HEK293 (cell line): ENCODE measurements around the gene CPM.

ENCODE experiments used
- KLF8 ChIP-seq: fragments of 450-650 bp; formaldehyde crosslinking; IDR thresholded peaks from 2 replicates; pipeline ENCODE4 v1.5.1; 2016; ENCODE audit warnings: missing biosample characterization, missing genetic modification characterization
- MEIS1 ChIP-seq: sonication (generic); formaldehyde crosslinking; IDR thresholded peaks from 2 replicates; pipeline ENCODE4 v1.8.1; 2022; ENCODE audit warnings: missing genetic modification reagents, mild to moderate bottlenecking, borderline replicate concordance
- OSR2 ChIP-seq: fragments of 450-650 bp; formaldehyde crosslinking; IDR thresholded peaks from 2 replicates; pipeline ENCODE4 v1.5.1; 2016; ENCODE audit warnings: missing biosample characterization, missing genetic modification characterization
- PATZ1 ChIP-seq: fragments of 450-650 bp; formaldehyde crosslinking; IDR thresholded peaks from 2 replicates; pipeline ENCODE4 v1.5.1; 2016; ENCODE audit warnings: missing biosample characterization, missing genetic modification characterization
- REPIN1 ChIP-seq: fragments of 450-650 bp; formaldehyde crosslinking; IDR thresholded peaks from 2 replicates; pipeline ENCODE4 v1.5.1; 2017; ENCODE audit warnings: missing biosample characterization, missing genetic modification characterization, low read depth
- TCF7L2 ChIP-seq: IDR thresholded peaks from 2 replicates; pipeline ENCODE4 v1.6.1; 2011; ENCODE audit warnings: low read depth, mild to moderate bottlenecking, inconsistent platforms, low read length, moderate library complexity, borderline replicate concordance
- TRIM28 ChIP-seq: IDR thresholded peaks from 2 replicates; pipeline ENCODE4 v1.6.1; 2011; ENCODE audit warnings: low read length, control low read depth, borderline replicate concordance
- WT1 ChIP-seq: fragments of 450-650 bp; formaldehyde crosslinking; IDR thresholded peaks from 2 replicates; pipeline ENCODE4 v1.5.1; 2016; ENCODE audit warnings: missing biosample characterization, missing genetic modification characterization
- ZBTB1 ChIP-seq: fragments of 450-650 bp; formaldehyde crosslinking; IDR thresholded peaks from 2 replicates; pipeline ENCODE4 v1.5.1; 2016; ENCODE audit warnings: missing biosample characterization, missing genetic modification characterization
- ZBTB6 ChIP-seq: fragments of 450-650 bp; formaldehyde crosslinking; IDR thresholded peaks from 2 replicates; pipeline ENCODE4 v1.5.1; 2017; ENCODE audit warnings: missing biosample characterization, missing genetic modification characterization
- ZBTB7A ChIP-seq: fragments of 450-650 bp; formaldehyde crosslinking; IDR thresholded peaks from 2 replicates; pipeline ENCODE4 v1.5.1; 2016; ENCODE audit warnings: low read depth, missing biosample characterization, missing genetic modification characterization
- ZBTB8A ChIP-seq: fragments of 450-650 bp; formaldehyde crosslinking; IDR thresholded peaks from 2 replicates; pipeline ENCODE4 v1.5.1; 2016; ENCODE audit warnings: missing biosample characterization, missing genetic modification characterization
- ZFP3 ChIP-seq: fragments of 450-650 bp; formaldehyde crosslinking; IDR thresholded peaks from 2 replicates; pipeline ENCODE4 v1.5.1; 2016; ENCODE audit warnings: low read depth, missing biosample characterization, missing genetic modification characterization
- ZNF10 ChIP-seq: fragments of 450-650 bp; formaldehyde crosslinking; IDR thresholded peaks from 2 replicates; pipeline ENCODE4 v1.5.1; 2017; ENCODE audit warnings: missing biosample characterization, missing genetic modification characterization
- ZNF114 ChIP-seq: fragments of 450-650 bp; formaldehyde crosslinking; IDR thresholded peaks from 2 replicates; pipeline ENCODE4 v1.5.0; 2017; ENCODE audit warnings: missing biosample characterization, missing genetic modification characterization
- ZNF266 ChIP-seq: fragments of 450-650 bp; formaldehyde crosslinking; IDR thresholded peaks from 2 replicates; pipeline ENCODE4 v1.5.1; 2016; ENCODE audit warnings: missing biosample characterization, missing genetic modification characterization, low read depth
- ZNF311 ChIP-seq: fragments of 450-650 bp; formaldehyde crosslinking; IDR thresholded peaks from 2 replicates; pipeline ENCODE4 v1.5.1; 2017; ENCODE audit warnings: missing biosample characterization, missing genetic modification characterization, borderline replicate concordance
- ZNF366 ChIP-seq: fragments of 450-650 bp; formaldehyde crosslinking; conservative IDR thresholded peaks from 2 replicates; pipeline ENCODE4 v1.5.1; 2016; ENCODE audit warnings: missing biosample characterization, missing genetic modification characterization
- ZNF416 ChIP-seq: fragments of 450-650 bp; formaldehyde crosslinking; IDR thresholded peaks from 2 replicates; pipeline ENCODE4 v1.5.1; 2016; ENCODE audit warnings: missing biosample characterization, missing genetic modification characterization
- ZNF433 ChIP-seq: fragments of 450-650 bp; formaldehyde crosslinking; IDR thresholded peaks from 2 replicates; pipeline ENCODE4 v1.5.1; 2016; ENCODE audit warnings: missing biosample characterization, missing genetic modification characterization, low read depth
- ZNF518A ChIP-seq: fragments of 450-650 bp; formaldehyde crosslinking; conservative IDR thresholded peaks from 2 replicates; pipeline ENCODE4 v1.5.1; 2016; ENCODE audit warnings: low read depth, missing biosample characterization, missing genetic modification characterization
- ZNF529 ChIP-seq: fragments of 450-650 bp; formaldehyde crosslinking; IDR thresholded peaks from 2 replicates; pipeline ENCODE4 v1.5.1; 2017; ENCODE audit warnings: missing genetic modification characterization, missing biosample characterization; ENCODE audit not compliant: insufficient replicate concordance
- ZNF600 ChIP-seq: fragments of 450-650 bp; formaldehyde crosslinking; IDR thresholded peaks from 2 replicates; pipeline ENCODE4 v1.5.1; 2016; ENCODE audit warnings: missing biosample characterization, missing genetic modification characterization
- ZNF624 ChIP-seq: fragments of 450-650 bp; formaldehyde crosslinking; IDR thresholded peaks from 2 replicates; pipeline ENCODE4 v1.5.1; 2017; ENCODE audit warnings: missing biosample characterization, missing genetic modification characterization
- ZNF645 ChIP-seq: fragments of 450-650 bp; formaldehyde crosslinking; IDR thresholded peaks from 2 replicates; pipeline ENCODE4; 2016; ENCODE audit warnings: missing biosample characterization, missing genetic modification characterization
- ZNF701 ChIP-seq: fragments of 450-650 bp; formaldehyde crosslinking; IDR thresholded peaks from 2 replicates; pipeline ENCODE4 v1.5.1; 2016; ENCODE audit warnings: missing biosample characterization, missing genetic modification characterization
- ZNF776 ChIP-seq: fragments of 450-650 bp; formaldehyde crosslinking; IDR thresholded peaks from 2 replicates; pipeline ENCODE4 v1.5.0; 2017; ENCODE audit warnings: missing biosample characterization, missing genetic modification characterization, borderline replicate concordance
- ZNF785 ChIP-seq: fragments of 450-650 bp; formaldehyde crosslinking; IDR thresholded peaks from 2 replicates; pipeline ENCODE4 v1.5.1; 2016; ENCODE audit warnings: missing biosample characterization, missing genetic modification characterization
- ZSCAN30 ChIP-seq: fragments of 450-650 bp; IDR thresholded peaks from 2 replicates; pipeline ENCODE4 v1.5.1; 2018; ENCODE audit warnings: missing biosample characterization, mild to moderate bottlenecking, missing genetic modification characterization, moderate library complexity
- TF ChIP-seq, protein P1 (sequence below): fragments of 450-650 bp; formaldehyde crosslinking; IDR thresholded peaks from 2 replicates; pipeline ENCODE4 v1.5.1; 2017; ENCODE audit warnings: missing biosample characterization, missing genetic modification characterization

The CPM gene

DNA sequence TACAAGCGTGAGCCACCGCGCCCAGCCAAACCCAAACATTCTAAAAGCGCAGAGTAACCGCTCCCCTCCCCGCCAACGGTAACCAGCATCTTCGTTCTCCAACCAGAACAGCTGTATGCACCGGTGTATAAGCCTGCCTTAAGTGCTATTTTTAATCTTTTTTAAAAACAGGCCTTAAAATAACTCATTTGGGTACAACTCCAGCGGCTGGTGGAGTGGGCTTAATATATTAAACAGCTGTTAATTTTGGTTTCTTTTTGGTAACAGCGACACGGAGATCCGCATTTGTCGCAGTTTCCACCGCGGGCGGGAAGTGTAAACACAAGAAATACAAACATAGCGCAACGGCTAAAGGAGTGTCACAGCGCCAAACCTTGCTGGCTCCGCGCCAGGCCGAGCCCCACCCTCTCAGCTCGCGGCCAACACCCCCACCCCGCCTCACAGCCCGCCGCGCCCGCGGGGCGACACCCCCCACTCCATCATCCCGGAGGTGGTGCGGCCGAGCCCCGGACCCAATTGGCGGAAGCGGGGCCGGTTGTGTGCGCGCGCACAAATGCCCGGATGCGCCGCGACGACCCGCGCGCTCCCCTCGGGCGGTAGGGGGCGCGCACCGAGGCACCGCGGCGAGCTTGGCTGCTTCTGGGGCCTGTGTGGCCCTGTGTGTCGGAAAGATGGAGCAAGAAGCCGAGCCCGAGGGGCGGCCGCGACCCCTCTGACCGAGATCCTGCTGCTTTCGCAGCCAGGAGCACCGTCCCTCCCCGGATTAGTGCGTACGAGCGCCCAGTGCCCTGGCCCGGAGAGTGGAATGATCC, 125.2 kb downstream of the CPM start, which contains the start of gene MDM2 (continued):
- TF ChIP-seq ZNF518A (0 out of 2 replicates have a peak, but pooled peaks have one; percentile 16), ZNF529 (tag by site-specific recombination) (no peak), ZNF701 (tag by site-specific recombination) (no peak), ZNF366 (tag by site-specific recombination) (no peak), PATZ1 (tag by site-specific recombination) (peak; percentile 99), WT1 (peak; percentile 43; the same call in 1 of the 2 replicates), ZNF785 (no peak), ZNF266 (tag by site-specific recombination) (no peak), ZBTB8A (peak; percentile 96), ZNF645 (tag by site-specific recombination) (peak; percentile 78; the same call in 1 of the 2 replicates), ZNF776 (no peak), ZNF600 (tag by site-specific recombination) (peak; percentile 89), MEIS1 (no peak), KLF8 (tag by site-specific recombination) (peak; percentile 95), REPIN1 (tag by site-specific recombination) (no peak), ZSCAN30 (tag by site-specific recombination) (peak; percentile 81; the same call in 1 of the 2 replicates), OSR2 (tag by site-specific recombination) (peak; percentile 8; the same call in 1 of the 2 replicates), ZNF624 (tag by site-specific recombination) (no peak), ZBTB7A (peak; percentile 97), ZFP3 (tag by site-specific recombination) (no peak), ZBTB1 (tag by site-specific recombination) (peak; percentile 75; the same call in 1 of the 2 replicates), ZNF311 (tag by site-specific recombination) (no peak), ZNF433 (tag by site-specific recombination) (no peak), ZNF10 (tag by site-specific recombination) (no peak), TCF7L2 (no peak), ZNF416 (no peak), ZNF114 (no peak), TRIM28 (no peak), ZBTB6 (tag by site-specific recombination) (peak; percentile 97)
- TF ChIP-seq, protein P1, sequence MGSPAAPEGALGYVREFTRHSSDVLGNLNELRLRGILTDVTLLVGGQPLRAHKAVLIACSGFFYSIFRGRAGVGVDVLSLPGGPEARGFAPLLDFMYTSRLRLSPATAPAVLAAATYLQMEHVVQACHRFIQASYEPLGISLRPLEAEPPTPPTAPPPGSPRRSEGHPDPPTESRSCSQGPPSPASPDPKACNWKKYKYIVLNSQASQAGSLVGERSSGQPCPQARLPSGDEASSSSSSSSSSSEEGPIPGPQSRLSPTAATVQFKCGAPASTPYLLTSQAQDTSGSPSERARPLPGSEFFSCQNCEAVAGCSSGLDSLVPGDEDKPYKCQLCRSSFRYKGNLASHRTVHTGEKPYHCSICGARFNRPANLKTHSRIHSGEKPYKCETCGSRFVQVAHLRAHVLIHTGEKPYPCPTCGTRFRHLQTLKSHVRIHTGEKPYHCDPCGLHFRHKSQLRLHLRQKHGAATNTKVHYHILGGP (tag by site-specific recombination) = no peak
